Suppressor macrophage treated with lipopolysaccharide for 4 hours (primary cell): Measurements from ENCODE around the gene CCN6.
A peak's percentile ranks its signal among the peaks of the same experiment; 100 is the strongest.
"Not testable (repeated sequence)": the region's sequence is repeated elsewhere in the genome, so short reads cannot be mapped to it uniquely, and the experiment has no call there.

Experiments used
- DNase-seq: peaks from one replicate; pipeline ENCODE4 v3.0.0-alpha.2; 2020

The CCN6 gene

DNA sequence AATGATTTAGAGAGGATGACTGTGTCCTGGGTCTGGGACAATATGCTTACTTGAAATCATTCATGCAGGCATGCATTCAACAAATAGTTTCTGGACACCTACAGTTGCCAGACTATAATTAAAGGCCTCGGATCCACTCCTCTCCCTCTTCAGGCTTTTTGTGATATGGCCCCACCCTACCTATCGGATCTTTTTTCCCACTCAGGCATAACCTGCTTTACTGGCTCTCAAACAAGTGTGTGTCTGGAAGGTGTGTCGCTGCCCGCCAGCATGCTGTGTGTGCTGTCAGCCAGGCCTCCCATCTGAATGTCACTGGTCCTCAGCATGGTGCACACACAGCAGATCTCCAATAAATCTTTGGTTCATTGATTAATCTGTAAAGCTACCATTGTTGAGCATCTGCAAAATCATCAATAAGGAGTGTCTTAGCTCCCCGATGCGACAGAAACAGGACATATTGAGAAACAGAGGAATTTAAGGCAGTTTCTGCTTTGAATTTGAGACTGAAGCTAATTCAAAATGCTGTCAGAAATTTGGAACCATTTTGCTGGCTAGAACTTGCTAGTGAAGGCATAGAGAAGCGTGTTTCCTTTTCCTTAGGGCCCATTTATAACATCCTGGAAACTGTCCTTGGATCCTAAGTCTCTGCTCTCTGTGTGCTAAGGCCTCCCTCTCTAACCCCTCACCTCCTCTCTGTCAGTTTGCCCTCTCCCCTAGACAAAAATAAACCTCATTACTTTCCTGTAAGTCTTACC is 23.5 kb upstream of the CCN6 start:
- DNase-seq: no peak

DNA sequence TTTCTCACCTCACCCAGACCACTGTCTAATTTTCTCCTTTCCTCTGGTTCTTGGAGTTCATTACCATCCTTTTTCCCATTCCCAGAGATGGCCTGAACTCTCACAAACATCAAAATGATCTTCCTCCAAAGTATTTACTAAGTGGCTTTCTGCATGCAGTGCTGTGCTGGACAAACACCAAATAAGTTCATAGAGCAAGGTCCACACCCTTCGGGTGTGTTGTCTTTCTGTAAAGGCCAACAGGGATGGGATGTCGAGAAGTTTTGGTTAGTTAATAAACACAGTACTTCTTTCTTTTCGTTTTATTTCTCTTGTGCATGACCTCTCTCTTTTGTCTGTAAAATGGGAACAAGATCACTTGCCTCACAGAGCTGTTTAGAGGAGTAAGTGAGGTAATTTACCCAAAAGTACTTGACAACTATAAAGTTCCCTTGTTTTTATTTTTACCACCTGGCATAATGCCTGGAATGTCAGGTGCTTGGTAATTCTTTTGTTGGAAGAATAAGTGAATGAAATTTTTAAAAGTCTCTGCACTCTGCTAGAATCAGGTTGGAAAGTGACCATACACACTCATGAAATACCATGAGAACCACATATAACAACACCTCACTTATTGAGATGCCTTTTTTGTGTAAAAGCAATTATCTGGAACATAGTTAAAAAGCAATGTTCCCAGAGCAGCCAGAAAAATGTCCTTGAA is 22.8 kb upstream of the CCN6 start:
- DNase-seq: no peak

DNA sequence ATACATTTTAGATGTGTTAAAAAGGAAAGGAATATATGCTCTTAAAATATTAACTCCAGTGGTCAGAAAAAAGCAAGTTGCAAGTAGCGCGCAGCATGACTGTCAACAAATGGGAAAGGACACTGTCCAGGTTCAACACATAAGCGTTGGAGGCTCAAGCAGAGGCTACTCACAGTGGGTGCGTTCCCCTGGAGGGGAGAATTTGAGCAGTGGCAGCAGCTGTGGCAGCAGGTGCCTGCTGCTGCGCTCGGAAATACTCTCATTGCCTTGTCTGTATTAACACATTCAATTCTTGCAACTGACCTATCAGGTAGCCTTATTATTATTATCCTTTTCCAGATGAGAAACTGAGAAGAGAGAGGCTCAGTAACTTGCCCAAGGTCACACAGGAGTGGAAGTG is 21.9 kb upstream of the CCN6 start:
- no peak for DNase-seq

DNA sequence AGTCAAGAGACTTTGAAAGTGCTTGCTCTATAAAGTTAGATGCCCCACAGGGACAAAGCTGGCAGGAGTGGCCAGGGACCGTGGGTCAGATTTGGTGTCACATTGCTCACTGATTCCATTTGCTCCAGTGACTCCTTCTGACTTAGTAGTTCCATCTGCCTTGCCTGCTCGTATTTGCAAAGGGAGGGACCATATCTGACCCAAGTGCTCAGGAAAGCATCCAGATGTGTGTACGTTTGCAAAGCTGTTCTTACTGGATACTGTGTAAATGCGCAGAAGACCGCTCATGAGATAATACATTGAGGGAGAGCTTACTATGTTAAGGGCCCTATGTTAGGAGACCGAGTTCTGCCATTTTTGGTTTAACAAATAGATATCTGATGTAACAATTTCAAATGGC is 21.2 kb upstream of the CCN6 start:
- DNase-seq: no peak

DNA sequence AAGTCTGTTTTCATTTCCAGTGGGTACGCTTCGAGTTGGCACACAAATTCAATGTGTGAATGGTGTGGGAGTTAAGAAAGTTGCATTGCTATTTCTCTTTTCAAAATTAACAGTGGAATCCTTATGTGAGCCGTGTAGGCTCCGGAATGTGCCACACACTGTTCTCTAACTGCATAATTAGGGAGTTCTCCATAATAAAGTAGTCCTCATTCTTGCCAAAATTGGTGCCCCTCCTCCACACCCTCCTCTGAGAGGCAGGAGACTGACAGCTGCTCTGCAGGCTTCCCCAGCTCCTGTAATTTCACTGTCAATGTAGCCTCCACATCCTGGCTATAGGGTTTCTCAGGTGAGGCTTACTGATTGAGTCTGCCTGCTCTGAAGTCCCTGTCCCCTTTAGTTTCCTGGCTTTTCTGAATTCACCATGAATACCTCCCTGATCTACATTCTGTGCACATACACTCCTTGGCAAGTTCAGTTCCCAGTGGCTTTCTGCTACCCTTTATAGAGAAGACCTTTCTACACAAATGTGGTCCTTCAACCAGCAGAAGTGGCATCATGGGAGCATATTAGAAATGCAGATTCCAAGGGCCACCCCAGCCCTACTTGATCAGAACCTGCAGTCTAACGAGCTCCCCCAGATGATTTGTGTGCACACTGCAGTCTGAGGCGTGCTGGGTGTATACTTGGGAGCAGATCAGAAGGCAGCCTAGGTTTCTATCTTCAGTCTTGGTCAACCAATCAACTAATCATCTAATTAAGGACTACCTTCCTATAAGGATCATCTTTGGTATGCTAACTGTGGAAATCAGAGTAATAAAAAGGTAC is 19.9 kb upstream of the CCN6 start:
- DNase-seq: no peak

DNA sequence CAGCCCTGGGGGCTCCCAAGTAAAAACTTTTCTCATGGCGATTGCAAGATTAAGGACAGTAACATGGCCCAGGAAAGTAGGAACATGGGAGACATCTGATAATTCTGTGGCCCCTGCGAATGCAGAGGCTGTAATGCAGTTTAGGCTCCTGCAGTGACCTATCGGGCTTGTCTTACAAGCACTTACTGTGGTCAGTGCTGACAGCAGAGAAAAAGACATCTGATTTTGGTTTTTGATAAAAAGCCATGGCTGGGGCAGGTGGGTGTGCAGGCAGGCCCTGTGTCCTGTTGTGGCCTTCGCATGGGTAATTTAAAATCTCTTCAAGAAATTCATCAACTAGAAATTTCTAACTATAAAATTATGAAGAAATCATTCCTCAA is 19.3 kb upstream of the CCN6 start:
- no peak for DNase-seq

DNA sequence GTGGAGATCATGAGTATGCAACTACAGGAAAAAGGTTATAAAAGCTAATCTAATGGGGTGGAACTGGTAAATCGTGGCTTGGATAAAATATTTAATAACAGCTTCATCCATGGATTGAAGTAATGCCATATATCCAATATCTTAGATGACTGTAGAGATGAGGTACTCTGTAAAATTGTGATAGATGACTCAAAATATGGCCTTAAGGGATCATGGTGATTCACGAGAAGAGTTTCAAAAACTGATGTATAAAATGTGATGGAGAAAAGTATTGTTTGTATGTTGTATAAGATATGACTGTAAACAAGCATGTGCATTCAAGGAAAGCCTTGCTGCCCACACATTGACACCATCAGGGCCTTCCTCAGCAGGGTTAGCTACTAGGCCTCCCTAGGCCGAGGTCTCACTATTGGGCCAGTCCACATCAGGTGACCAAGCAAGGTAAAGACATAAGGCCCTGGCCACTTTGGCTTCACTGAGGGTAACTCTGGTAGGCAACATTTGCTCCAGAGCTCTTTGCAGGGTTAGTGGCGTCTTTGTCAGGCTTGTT is 17.7 kb upstream of the CCN6 start:
- DNase-seq: no peak

- DNase-seq: peak; percentile 87
These were observed 16.1 kb upstream of the CCN6 start for GRCh38 chr6:112037783-112038216.

DNA sequence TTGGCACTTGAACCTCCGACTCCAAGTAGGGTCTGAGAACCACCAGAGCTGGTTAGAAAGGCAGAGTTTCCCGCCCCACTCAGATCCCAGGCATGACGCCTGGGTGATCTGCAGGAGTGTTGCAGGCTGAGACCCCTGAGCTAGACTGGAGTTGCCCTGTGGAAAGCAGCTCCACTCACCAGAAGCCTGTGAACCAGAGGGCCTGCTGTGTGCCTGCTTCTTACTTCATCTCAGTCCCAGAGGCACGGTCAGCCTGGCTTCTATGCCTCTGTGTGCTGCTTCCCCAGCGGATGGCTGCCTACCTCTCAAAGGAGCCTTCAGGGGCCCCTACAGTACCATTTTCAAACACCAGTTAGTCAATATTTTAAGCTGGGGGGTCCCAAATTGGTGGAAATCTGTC is 15.6 kb upstream of the CCN6 start:
- no peak for DNase-seq

- no peak for DNase-seq
These were observed 15.0 kb upstream of the CCN6 start for GRCh38 chr6:112038756-112039430.

DNA sequence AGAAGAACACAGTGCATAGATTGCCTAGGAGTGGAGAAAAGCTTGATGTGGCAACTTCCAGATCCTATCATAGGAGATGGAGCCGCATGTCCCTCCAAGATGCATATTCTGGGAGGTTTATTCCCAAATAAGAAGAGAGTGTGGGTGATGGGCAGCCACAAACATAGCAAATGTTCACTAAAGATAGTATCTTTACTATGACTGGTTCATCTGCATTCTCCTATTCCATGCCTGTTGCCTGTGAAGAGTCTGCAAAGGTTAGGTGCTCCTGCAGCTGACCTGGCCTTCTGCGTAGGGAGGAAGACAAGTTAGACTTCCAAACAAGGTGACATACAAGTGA is 14.5 kb upstream of the CCN6 start:
- DNase-seq: no peak

- peak; percentile 46 for DNase-seq
These were observed 12.9 kb upstream of the CCN6 start for GRCh38 chr6:112040956-112041355.

GRCh38 chr6:112041535-112041934 is 12.4 kb upstream of the CCN6 start:
- DNase-seq: no peak

DNA sequence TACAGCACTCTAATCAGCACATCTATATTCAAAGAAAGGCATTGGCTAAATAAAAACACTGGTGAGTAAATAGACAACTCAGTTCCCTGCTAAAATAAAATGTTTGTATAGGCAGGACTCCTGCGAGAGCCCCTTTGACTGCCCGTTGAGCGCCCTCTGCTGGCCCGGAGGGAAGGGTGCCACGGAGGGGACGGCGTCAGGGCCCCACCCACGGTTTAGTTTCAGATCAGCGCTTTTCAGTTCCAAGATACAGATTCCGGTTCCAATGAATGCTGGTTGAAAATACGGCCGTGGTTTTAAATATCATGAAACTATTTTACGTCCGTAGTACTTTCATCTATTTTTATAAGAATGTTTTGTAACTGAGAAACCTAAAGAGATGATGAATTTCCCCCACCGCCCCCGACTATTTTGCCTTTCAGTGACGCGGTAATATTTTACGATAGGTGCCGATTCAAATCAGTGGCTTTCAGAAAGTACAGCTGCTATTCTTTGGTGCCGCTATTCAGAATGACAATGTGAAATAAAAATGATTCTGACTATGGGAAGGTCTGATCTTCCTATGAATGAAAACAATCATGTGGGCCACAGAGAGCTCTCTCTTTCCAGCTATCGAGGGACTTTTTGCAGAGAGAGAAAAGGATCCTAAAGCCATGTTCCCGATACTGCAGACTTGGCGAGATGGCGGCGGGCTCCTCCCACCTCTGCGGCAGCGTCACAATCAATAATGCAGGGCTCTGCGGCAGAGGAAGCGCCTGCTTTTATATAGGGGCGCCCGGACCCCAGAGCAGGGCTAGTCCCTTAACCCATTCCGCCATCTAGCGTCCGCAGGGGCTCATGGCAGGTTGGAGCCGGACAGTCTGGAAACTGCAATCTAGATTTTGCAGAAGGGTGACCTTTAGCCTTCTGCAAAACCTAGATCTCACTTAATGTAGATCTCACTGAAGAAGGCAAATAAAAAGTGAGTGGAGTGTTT is 10.6 kb upstream of the CCN6 start:
- DNase-seq: peak; percentile 91

DNA sequence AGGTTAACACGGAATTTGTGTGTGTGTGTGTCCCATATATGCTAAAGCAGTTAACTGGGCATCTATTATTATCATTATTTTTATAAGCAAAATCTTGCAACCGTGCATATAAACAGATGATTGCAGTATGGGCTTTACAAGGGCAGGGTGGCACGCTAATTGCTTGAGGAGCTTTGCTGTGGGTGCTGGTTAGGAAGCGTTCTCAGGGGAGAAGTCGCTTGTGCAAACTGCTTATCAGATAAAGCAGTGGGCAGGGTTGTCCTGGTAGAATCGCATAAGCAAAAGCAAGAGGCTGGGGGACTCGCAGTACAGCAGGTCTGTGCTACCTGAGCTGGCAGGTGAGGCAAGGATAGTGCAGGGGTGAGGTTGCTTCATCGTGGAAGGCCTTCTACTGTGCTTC is 9.7 kb upstream of the CCN6 start:
- DNase-seq: no peak

GRCh38 chr6:112044856-112045255 is 9.0 kb upstream of the CCN6 start:
- DNase-seq: peak; percentile 80

- DNase-seq: not testable (repeated sequence)
These were observed 6.4 kb upstream of the CCN6 start for GRCh38 chr6:112047523-112047922.

GRCh38 chr6:112049026-112049799 is 4.7 kb upstream of the CCN6 start:
- DNase-seq: peak; percentile 45

- no peak for DNase-seq
These were observed 3.9 kb upstream of the CCN6 start for GRCh38 chr6:112049996-112050395.

- DNase-seq: no peak
These were observed 3.5 kb upstream of the CCN6 start for GRCh38 chr6:112050429-112050828.

GRCh38 chr6:112051251-112051740 is 2.6 kb upstream of the CCN6 start:
- not testable (repeated sequence) for DNase-seq
